GM18870 (cell line): ENCODE data around the gene ASB3.
A peak's percentile ranks its signal among the peaks of the same experiment; 100 is the strongest.
"Not testable (repeated sequence)": the region's sequence is repeated elsewhere in the genome, so short reads cannot be mapped to it uniquely, and the experiment has no call there.

Experiments used
- ATAC-seq: cut with Tn5 transposase; IDR thresholded peaks from one replicate; pipeline ENCODE4 v1.9.1; 2021; ENCODE audit warnings: moderate library complexity; ENCODE audit not compliant: unreplicated experiment

The ASB3 gene

DNA sequence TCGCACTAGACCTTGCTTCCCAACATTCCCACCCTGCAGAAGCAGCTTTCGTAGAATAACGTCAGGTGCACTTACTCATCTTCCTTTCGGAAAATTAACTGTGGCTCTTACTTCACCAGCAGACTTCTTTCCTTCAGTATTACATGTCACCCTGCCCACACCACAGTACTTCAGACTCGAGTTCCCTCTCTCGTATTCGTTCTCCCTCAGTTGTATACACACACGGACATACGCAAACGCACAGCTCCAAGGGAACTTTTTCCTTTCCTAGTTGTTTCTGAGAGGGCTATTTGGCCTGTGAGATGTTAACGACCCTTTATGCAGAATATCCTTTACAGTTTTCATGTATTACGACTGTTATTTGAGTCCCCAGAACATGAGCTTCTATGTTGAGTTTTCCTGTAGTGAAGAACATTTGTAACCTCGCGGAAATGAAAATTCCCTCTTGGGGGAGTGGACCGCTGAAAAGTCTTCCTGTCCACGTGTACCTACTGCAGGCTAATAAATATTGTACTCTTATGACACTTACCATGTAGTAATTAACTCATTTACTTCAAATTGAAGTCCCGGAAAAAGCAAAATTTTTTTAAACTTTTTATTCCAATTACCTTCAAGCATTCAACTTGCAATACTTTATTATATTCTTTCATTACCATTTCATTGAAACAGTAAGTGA is 999 bp upstream of the ASB3 start:
- ATAC-seq = peak; percentile 18

- ATAC-seq = peak; percentile 8
These were observed 425 bp downstream of the ASB3 start for GRCh38 chr2:53786352-53786704.

DNA sequence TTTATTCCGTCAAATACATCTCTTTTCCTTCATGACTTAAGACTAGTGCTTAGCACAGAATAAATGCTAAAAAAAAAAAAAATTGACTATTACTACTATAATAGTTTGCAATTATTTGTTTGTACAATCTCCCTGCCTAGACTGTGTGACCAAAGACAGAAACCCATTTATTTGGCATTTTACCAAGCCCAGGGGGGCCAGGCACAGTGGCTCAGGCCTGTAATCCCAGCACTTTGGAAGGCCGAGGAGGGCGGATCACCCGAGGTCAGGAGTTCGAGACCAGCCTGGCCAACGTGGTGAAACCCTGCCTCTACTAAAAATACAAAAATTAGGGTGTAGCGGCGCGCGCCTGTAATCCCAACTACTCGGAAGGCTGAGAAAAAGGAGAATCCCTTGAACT is 1.4 kb downstream of the ASB3 start:
- ATAC-seq = no peak

GRCh38 chr2:53784436-53784835 is 2.3 kb downstream of the ASB3 start:
- ATAC-seq = no peak

- no peak for ATAC-seq
These were observed 4.1 kb downstream of the ASB3 start for GRCh38 chr2:53782676-53783075.

DNA sequence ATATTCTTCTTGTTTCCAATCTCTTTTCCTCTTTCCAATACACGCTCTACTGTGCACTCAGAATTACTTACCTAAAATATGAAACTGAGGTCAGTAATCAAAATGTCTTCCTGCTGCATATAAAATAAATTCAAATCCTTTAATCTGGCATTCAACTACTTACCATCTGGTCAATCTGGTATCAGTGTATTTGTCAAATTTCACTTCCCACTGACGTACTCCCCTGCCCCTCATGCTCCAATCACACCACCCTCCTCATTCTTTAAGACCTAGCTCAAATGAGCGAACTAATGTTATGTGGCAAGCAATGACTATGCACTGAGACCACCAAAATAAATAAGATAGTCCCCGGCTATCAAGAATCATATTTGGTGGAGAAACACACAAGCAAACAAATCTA is 6.7 kb downstream of the ASB3 start:
- no peak for ATAC-seq

DNA sequence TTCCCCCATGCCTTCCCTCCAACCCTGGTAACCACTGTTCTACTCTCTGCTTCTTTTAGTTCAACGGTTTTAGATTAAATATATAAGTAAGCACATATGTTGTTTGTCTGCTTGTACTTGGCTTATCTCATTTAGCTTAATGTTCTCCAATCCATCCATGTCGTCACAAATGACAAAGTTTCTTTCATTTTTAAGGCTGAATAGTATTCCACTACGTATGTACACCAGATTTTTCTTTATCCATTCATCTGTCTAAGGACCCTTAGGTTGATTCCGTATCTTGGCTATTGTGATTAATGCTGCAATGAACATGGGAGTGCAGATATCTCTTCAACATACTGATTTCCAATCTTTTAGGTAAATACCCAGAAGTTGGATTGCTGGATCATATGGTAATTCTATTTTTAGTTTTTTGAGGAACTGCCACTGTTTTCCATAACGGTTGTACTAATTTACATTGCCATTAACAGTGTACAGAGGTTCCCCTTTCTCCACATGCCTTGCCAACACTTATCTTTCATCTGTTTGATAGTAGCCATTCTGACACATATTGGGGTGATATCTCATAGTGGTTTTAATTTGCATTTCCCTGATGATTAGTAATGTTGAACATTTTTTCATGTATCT is 8.1 kb downstream of the ASB3 start:
- no peak for ATAC-seq

GRCh38 chr2:53777134-53777533 is 9.6 kb downstream of the ASB3 start:
- no peak for ATAC-seq

- no peak for ATAC-seq
These were observed 16.5 kb downstream of the ASB3 start for GRCh38 chr2:53770264-53770663.

DNA sequence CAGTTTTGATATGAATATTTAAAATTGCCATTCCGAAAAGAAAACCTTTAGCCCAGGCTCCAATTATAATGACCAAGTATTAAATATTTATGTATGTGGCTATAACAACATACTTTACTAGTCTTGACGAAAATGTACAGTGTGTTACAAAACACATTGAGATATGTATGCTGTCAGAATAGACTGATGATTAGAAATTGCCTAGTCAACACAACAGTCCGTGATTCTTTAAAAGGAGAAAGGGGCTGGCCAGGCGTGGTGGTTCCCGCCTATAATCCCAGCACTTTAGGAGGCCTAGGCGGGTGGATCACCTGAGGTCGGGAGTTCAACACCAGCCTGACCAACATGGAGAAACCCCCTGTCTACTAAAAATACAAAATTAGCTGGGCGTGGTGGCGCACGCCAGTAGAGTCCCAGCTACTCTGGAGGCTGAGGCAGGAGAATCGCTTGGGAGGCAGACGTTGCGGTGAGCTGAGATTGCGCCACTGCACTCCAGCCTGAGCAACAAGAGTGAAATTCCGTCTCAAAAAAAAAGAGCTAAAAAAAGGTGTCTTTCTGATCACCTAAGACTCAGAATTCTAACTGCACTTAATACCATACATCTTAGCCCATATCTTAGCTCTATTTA is 17.3 kb downstream of the ASB3 start:
- ATAC-seq = no peak

DNA sequence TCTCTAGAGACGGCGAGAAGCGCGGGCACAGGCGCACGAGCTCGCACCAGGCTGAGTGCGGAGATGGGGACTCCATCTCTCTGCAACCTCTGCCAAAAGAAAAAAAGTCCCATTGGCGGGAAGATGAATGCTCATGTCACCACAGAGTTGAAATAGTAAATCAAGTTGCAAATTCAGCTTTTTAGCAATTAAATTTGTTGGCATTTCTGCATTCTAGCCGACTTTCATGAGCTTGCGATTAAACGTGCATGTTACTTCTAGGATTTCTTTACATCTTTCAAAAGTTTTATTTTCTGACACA is 18.6 kb downstream of the ASB3 start:
- ATAC-seq = peak; percentile 27

DNA sequence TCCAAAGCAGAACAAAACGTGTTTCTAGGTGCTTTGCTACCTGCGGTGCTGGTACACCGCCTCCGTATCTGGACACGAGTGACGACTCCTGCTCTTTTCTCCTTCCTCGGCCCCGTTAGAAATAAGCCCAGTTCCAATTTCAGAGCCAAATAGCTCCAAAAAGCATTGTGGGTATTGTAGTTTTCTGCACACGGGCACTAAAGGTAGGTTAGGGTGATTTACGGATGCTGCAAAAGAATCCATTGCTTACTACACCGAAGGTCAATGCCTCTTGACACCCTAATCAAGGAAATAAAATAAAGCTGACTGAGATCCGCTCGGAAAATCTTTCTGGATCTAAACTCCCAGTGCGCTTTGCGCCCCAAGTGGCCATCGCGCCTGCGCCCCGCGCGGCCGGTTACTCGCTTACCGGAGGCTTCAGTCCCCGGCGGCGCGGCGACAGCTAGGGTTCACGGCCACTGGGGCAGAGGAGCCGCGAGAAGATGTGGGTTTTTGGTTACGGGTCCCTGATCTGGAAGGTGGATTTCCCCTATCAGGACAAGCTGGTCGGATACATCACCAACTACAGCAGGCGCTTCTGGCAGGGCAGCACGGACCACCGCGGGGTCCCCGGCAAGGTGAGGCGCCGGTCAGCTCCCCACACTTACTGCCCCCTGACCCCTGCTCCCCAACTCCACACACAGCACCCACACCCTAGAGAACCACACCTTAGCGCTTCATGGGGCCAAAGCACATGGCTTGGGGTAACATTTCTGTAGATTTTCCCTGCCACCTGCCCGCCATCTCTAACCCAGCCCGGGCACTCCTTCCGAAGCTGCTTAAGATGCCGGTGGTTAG is 19.1 kb downstream of the ASB3 start, which contains the start of gene CHAC2:
CHAC2 (plus strand) TSS at position 400 of the 837 bp plus-strand sequence; CDS start at position 483, 83 bp downstream.
- peak; percentile 87 for ATAC-seq

- no peak for ATAC-seq
These were observed 21.0 kb downstream of the ASB3 start for GRCh38 chr2:53765767-53766166.

- not testable (repeated sequence) for ATAC-seq
These were observed 29.5 kb downstream of the ASB3 start for GRCh38 chr2:53757206-53757605.

DNA sequence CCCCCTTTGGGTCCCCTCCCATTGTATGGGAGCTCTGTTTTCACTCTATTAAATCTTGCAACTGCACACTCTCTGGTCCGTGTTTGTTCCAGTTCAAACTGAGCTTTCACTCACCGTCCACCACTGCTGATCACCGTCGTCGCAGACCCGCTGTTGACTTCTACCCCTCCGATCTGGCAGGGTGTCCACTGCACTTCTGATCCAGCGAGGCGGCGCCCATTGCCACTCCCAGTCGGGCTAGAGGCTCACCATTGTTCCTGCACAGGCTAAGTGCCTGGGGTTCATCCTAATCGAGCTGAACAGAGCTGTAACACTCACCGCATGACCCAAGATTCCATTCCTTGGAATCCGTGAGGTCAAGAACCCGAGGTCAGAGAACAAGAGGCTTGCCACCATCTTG is 30.1 kb downstream of the ASB3 start:
- ATAC-seq = no peak

GRCh38 chr2:53755121-53755520 is 31.6 kb downstream of the ASB3 start:
- ATAC-seq = no peak

DNA sequence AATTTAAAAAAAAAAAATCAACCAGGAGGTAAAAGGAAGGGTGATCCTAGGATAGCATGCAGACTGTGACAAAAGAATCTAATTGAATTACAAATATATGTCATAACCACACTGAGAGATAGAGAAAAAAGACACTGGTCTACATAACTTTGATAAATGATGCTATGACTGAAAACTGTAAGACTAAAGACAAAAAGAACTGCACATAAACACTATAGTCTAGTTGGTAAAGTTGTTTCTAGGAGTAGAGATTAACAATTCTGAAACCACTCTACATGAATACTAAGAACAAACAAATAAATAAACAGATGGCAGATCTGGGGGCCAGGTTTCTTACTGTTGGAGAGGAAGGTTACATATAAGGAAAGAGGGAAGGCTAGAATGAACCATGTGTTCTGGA is 33.7 kb downstream of the ASB3 start:
- peak; percentile 28 for ATAC-seq

GRCh38 chr2:53752385-53752784 is 34.4 kb downstream of the ASB3 start:
- ATAC-seq = no peak

DNA sequence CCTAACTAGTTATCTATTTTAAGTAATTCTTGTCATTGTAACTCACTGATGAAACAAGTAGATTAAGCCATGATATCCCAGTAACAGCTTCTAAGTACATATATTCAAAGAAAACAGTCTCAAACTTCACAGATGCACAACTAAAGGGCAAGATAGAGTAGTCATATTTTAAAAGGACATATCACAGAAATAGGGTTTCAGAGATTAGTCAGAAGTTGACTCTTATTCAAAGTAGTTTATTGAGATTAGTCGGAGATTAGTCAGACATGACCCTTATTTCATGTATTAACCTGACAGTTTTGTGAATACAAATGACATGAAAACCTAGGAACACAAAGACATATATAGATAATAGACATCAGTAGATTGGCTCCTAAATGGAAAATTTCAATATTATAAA is 35.0 kb downstream of the ASB3 start:
- ATAC-seq = peak; percentile 94

DNA sequence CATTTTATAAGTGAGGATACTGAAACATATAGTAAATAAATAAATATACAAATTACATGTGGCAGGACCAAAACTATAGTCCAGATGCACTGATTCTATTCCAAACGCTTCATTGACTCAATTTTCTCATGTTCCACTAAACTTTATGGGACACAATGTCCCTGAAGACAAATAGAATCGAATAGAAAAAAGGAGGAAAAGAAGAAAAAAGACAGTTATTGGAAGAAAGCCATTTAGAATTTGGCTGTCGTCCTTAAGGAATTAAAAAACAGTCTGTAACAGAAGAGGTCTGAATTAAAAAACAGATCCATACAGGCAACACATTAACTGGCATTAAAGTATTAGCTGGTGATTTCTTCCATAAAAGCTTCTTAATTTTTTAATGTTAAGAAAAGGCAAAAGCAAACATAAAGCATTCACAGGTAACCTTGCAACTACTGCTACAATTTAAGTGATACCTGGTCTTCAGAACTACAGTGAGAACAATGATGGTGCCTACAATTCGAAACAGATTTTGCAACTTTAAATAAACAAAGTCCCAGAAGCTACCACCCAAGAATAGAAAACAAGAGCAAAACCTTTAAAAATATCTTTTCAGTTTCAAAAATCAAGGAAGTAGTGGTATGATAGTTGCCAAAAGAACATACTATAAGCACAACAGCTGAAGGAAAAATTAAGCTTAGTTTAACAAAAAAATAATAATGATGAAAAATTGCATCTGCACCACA is 36.5 kb downstream of the ASB3 start:
- peak; percentile 31 for ATAC-seq
